Uterus (tissue), 2 donors: ENCODE measurements around the gene ADAMTSL2.

Experiments
- CTCF ChIP-seq, 4 experiments: fragments of 200-600 bp in 2 of 4; fragments of 450-650 bp in 2 of 4; sonication (generic) in 2 of 4; IDR thresholded peaks; one replicate each; pipeline ENCODE4 v1.5.1; 2016 to 2019; ENCODE audit warnings: antibody characterized with exemption in 4 of 4, mild to moderate bottlenecking in 2 of 4, moderate library complexity in 1 of 4
- POLR2A ChIP-seq, 2 donors: fragments of 450-650 bp; IDR thresholded peaks; one replicate each; pipeline ENCODE4 v1.6.1; 2016; ENCODE audit warnings: antibody characterized with exemption in 2 of 2, mild to moderate bottlenecking in 1 of 2, moderate library complexity in 1 of 2

- TF ChIP-seq POLR2A (IDR thresholded peaks at IDR 0.05) (no peak), CTCF (IDR thresholded peaks at IDR 0.05) (no peak)
These were observed 64.5 kb downstream of the ADAMTSL2 start for GRCh38 chr9:133598978-133599377.
